Panc1 (cell line): ENCODE measurements around the gene MAP2K3.

Source experiments
- SIN3A ChIP-seq: IDR thresholded peaks from 2 replicates; pipeline ENCODE4 v1.6.1; 2012; ENCODE audit warnings: low read depth, mild to moderate bottlenecking, low read length, moderate library complexity, borderline replicate concordance; ENCODE audit not compliant: insufficient read depth
- TF ChIP-seq, protein P1 (sequence below): fragments of 450-650 bp; IDR thresholded peaks from 2 replicates; pipeline ENCODE4 v1.5.1; 2017; ENCODE audit warnings: mild to moderate bottlenecking

DNA sequence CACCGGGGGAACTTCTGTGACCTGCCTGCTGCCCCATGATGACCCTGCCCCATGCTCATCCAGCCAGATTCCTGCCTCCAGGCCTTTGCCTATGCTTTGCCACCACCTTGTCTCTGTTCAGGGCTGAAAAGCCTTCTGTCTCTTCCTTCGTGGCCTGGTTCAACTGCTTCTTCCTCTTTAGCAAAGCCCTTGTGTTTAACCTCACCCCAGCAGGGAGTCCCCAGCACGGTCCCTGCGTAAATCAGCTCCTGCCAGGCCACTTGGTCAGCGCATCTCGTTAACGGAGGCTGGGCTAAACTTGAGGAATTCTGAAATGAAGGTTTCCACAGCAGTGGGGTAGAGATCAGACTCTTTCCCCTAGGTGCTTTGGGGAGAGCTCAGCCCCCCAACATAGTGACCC is 75.5 kb downstream of the MAP2K3 start:
- TF ChIP-seq SIN3A, result no peak
- TF ChIP-seq, protein P1, sequence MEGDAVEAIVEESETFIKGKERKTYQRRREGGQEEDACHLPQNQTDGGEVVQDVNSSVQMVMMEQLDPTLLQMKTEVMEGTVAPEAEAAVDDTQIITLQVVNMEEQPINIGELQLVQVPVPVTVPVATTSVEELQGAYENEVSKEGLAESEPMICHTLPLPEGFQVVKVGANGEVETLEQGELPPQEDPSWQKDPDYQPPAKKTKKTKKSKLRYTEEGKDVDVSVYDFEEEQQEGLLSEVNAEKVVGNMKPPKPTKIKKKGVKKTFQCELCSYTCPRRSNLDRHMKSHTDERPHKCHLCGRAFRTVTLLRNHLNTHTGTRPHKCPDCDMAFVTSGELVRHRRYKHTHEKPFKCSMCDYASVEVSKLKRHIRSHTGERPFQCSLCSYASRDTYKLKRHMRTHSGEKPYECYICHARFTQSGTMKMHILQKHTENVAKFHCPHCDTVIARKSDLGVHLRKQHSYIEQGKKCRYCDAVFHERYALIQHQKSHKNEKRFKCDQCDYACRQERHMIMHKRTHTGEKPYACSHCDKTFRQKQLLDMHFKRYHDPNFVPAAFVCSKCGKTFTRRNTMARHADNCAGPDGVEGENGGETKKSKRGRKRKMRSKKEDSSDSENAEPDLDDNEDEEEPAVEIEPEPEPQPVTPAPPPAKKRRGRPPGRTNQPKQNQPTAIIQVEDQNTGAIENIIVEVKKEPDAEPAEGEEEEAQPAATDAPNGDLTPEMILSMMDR, result no peak
